ENCODE results near the gene CCNL2. TPM values are rescaled to one million over a fixed set of nuclear protein-coding genes. Genes with fewer than 3 reads are reported as not detected.

The CCNL2 gene
- total and polyA plus RNA-seq, 2 of the 13 experiments (the other 11 are each of a cell fraction or from before 2014, with no cell fraction given): 105 to 340 TPM

- no peak for TF ChIP-seq ZNF558 (CRISPR knock-in tag; IDR thresholded peaks at IDR 0.05; ENCODE audit: borderline replicate concordance)
- TF ChIP-seq ZNF556 (CRISPR knock-in tag; IDR thresholded peaks at IDR 0.05; ENCODE audit: borderline replicate concordance): no peak
- no peak for TF ChIP-seq NR2C2 (CRISPR knock-in tag; IDR thresholded peaks at IDR 0.05; ENCODE audit: borderline replicate concordance)
- TF ChIP-seq ZNF24 (IDR thresholded peaks at IDR 0.05): no peak
- TF ChIP-seq, protein P1, sequence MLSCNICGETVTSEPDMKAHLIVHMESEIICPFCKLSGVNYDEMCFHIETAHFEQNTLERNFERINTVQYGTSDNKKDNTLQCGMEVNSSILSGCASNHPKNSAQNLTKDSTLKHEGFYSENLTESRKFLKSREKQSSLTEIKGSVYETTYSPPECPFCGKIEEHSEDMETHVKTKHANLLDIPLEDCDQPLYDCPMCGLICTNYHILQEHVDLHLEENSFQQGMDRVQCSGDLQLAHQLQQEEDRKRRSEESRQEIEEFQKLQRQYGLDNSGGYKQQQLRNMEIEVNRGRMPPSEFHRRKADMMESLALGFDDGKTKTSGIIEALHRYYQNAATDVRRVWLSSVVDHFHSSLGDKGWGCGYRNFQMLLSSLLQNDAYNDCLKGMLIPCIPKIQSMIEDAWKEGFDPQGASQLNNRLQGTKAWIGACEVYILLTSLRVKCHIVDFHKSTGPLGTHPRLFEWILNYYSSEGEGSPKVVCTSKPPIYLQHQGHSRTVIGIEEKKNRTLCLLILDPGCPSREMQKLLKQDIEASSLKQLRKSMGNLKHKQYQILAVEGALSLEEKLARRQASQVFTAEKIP (CRISPR knock-in tag; IDR thresholded peaks at IDR 0.05; ENCODE audit: borderline replicate concordance): no peak
- TF ChIP-seq ZNF768 (CRISPR knock-in tag; IDR thresholded peaks at IDR 0.05): peak; percentile 41; the same call in 1 of the 2 replicates
- TF ChIP-seq, protein P2, sequence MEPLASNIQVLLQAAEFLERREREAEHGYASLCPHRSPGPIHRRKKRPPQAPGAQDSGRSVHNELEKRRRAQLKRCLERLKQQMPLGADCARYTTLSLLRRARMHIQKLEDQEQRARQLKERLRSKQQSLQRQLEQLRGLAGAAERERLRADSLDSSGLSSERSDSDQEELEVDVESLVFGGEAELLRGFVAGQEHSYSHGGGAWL (CRISPR knock-in tag; IDR thresholded peaks at IDR 0.05): 0 out of 2 replicates have a peak, but pooled peaks have one; percentile 0
- TF ChIP-seq NAIF1 (CRISPR knock-in tag; IDR thresholded peaks at IDR 0.05; ENCODE audit: borderline replicate concordance): peak; percentile 10; the same call in 1 of the 2 replicates
- no peak for TF ChIP-seq TBX3 (IDR thresholded peaks at IDR 0.05; ENCODE audit: borderline replicate concordance)
- no peak for TF ChIP-seq KLF11 (CRISPR knock-in tag; IDR thresholded peaks at IDR 0.05)
- TF ChIP-seq ZNF503 (CRISPR knock-in tag; IDR thresholded peaks at IDR 0.05): no peak
- 0 out of 2 replicates have a peak, but pooled peaks have one; percentile 27 for TF ChIP-seq ZNF430 (CRISPR knock-in tag; IDR thresholded peaks at IDR 0.05)
- TF ChIP-seq, protein P3, sequence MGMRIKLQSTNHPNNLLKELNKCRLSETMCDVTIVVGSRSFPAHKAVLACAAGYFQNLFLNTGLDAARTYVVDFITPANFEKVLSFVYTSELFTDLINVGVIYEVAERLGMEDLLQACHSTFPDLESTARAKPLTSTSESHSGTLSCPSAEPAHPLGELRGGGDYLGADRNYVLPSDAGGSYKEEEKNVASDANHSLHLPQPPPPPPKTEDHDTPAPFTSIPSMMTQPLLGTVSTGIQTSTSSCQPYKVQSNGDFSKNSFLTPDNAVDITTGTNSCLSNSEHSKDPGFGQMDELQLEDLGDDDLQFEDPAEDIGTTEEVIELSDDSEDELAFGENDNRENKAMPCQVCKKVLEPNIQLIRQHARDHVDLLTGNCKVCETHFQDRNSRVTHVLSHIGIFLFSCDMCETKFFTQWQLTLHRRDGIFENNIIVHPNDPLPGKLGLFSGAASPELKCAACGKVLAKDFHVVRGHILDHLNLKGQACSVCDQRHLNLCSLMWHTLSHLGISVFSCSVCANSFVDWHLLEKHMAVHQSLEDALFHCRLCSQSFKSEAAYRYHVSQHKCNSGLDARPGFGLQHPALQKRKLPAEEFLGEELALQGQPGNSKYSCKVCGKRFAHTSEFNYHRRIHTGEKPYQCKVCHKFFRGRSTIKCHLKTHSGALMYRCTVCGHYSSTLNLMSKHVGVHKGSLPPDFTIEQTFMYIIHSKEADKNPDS (CRISPR knock-in tag; IDR thresholded peaks at IDR 0.05): no peak
- TF ChIP-seq ZNF776 (CRISPR knock-in tag; IDR thresholded peaks at IDR 0.05): 0 out of 2 replicates have a peak, but pooled peaks have one; percentile 7
- 0 out of 2 replicates have a peak, but pooled peaks have one; percentile 22 for TF ChIP-seq REL (CRISPR knock-in tag; conservative IDR thresholded peaks at IDR 0.05)
- no peak for TF ChIP-seq SIX4 (CRISPR knock-in tag; IDR thresholded peaks at IDR 0.05)
- peak; percentile 46; the same call in 1 of the 2 replicates for TF ChIP-seq ZNF446 (CRISPR knock-in tag; IDR thresholded peaks at IDR 0.05)
- TF ChIP-seq CAMTA2 (CRISPR knock-in tag; IDR thresholded peaks at IDR 0.05; ENCODE audit: borderline replicate concordance): 0 out of 2 replicates have a peak, but pooled peaks have one; percentile 14
Measured at GRCh38 chr1:1398677-1399186, 403 bp downstream of the CCNL2 start (continued).
